NCI-H82 treated with DMSO at 0.1 percent for 48 hours (cell line): ENCODE measurements around the gene UBL4B.

ENCODE experiments used
- DNase-seq: peaks from one replicate; lab custom pipeline; 2025; ENCODE audit not compliant: unreplicated experiment; lab: John Stamatoyannopoulos, UW

UBL4B gene

GRCh38 chr1:110084227-110085078, 27.8 kb upstream of the UBL4B start:
- DNase-seq = no peak

GRCh38 chr1:110085671-110086070, 26.6 kb upstream of the UBL4B start:
- no peak for DNase-seq

GRCh38 chr1:110086961-110087360, 25.3 kb upstream of the UBL4B start:
- DNase-seq = no peak

GRCh38 chr1:110087812-110088738, 24.2 kb upstream of the UBL4B start:
- no peak for DNase-seq

GRCh38 chr1:110088739-110089316, 23.4 kb upstream of the UBL4B start:
- no peak for DNase-seq

- DNase-seq = no peak
Observed at GRCh38 chr1:110089561-110090275, 22.5 kb upstream of the UBL4B start.

- DNase-seq = no peak
Observed at GRCh38 chr1:110091381-110091780, 20.9 kb upstream of the UBL4B start.

- no peak for DNase-seq
Observed at GRCh38 chr1:110091791-110092190, 20.5 kb upstream of the UBL4B start.

GRCh38 chr1:110092991-110093390, 19.3 kb upstream of the UBL4B start:
- DNase-seq = no peak

GRCh38 chr1:110094931-110095654, 17.1 kb upstream of the UBL4B start:
- no peak for DNase-seq

GRCh38 chr1:110097507-110098221, 14.6 kb upstream of the UBL4B start:
- no peak for DNase-seq

- no peak for DNase-seq
Observed at GRCh38 chr1:110098222-110099026, 13.8 kb upstream of the UBL4B start.

GRCh38 chr1:110100335-110100734, 11.9 kb upstream of the UBL4B start:
- DNase-seq = no peak

GRCh38 chr1:110102081-110102480, 10.2 kb upstream of the UBL4B start:
- no peak for DNase-seq

- peak; percentile 17 for DNase-seq
Observed at GRCh38 chr1:110106013-110106941, 6.0 kb upstream of the UBL4B start.

- DNase-seq = no peak
Observed at GRCh38 chr1:110107867-110108469, 4.3 kb upstream of the UBL4B start.

- DNase-seq = no peak
Observed at GRCh38 chr1:110111081-110111480, 1.2 kb upstream of the UBL4B start.
